ENCODE measurements around the gene DCAF6.

DCAF6 gene

GRCh38 chr1:167904652-167905130 lies 31.8 kb upstream of the DCAF6 start:
- H3F3A ChIP-seq (ENCODE audit: insufficient read depth): no peaks in the 10 kb centered on the region
- no peaks in the 10 kb centered on the region for H3K79me2 ChIP-seq (ENCODE audit: insufficient read depth, low read length)
- H2AFZ ChIP-seq (ENCODE audit: low read depth, low read length, severe bottlenecking): no peak overlapping the region
- H3K9me3 ChIP-seq (ENCODE audit: insufficient read depth, low read length): no peaks in the 10 kb centered on the region
- no peaks in the 10 kb centered on the region for H4K20me1 ChIP-seq (ENCODE audit: low read depth, low read length)
- H3K27me3 ChIP-seq (ENCODE audit: low read length): no peaks in the 10 kb centered on the region
- H3K4me2 ChIP-seq (ENCODE audit: low read depth, low read length, poor library complexity, severe bottlenecking): no peak overlapping the region
- no peaks in the 10 kb centered on the region for H3K36me3 ChIP-seq (ENCODE audit: low read length)
- no peak overlapping the region for H3K4me3 ChIP-seq (ENCODE audit: insufficient read depth, low read length, poor library complexity, severe bottlenecking)
- no peak overlapping the region for H3K9ac ChIP-seq (ENCODE audit: low read length)
- no peak for TF ChIP-seq EZH2phosphoT487 (conservative IDR thresholded peaks at IDR 0.05; ENCODE audit: low read length)
- no peak for TF ChIP-seq CTCF (IDR thresholded peaks at IDR 0.05; ENCODE audit: insufficient read depth, low read length, poor library complexity, severe bottlenecking)
- H3K27ac ChIP-seq (ENCODE audit: low read depth, low read length): no peak overlapping the region
- no peaks in the 10 kb centered on the region for H3K9me2 ChIP-seq (replicated peaks; ENCODE audit: insufficient read depth, low read length)

- H3K36me3 ChIP-seq (ENCODE audit: low read length): no peaks in the 10 kb centered on the region
- no peak overlapping the region for H3K4me3 ChIP-seq (ENCODE audit: insufficient read depth, low read length, poor library complexity, severe bottlenecking)
- no peak for TF ChIP-seq EZH2phosphoT487 (conservative IDR thresholded peaks at IDR 0.05; ENCODE audit: low read length)
- TF ChIP-seq CTCF (IDR thresholded peaks at IDR 0.05; ENCODE audit: insufficient read depth, low read length, poor library complexity, severe bottlenecking): no peak
- no peaks in the 10 kb centered on the region for H3K9me2 ChIP-seq (replicated peaks; ENCODE audit: insufficient read depth, low read length)
- no peaks in the 10 kb centered on the region for H3K79me2 ChIP-seq (ENCODE audit: insufficient read depth, low read length)
- H2AFZ ChIP-seq (ENCODE audit: low read depth, low read length, severe bottlenecking): no peak overlapping the region
- H3K27me3 ChIP-seq (ENCODE audit: low read length): no peaks in the 10 kb centered on the region
- no peaks in the 10 kb centered on the region for H3F3A ChIP-seq (ENCODE audit: insufficient read depth)
- no peaks in the 10 kb centered on the region for H4K20me1 ChIP-seq (ENCODE audit: low read depth, low read length)
- no peak overlapping the region for H3K4me2 ChIP-seq (ENCODE audit: low read depth, low read length, poor library complexity, severe bottlenecking)
- H3K27ac ChIP-seq (ENCODE audit: low read depth, low read length): no peak overlapping the region
- H3K9me3 ChIP-seq (ENCODE audit: insufficient read depth, low read length): no peaks in the 10 kb centered on the region
- no peak overlapping the region for H3K9ac ChIP-seq (ENCODE audit: low read length)
These were observed 31.3 kb upstream of the DCAF6 start for GRCh38 chr1:167905182-167905581.

- H3K9me3 ChIP-seq (ENCODE audit: insufficient read depth, low read length): no peaks in the 10 kb centered on the region
- H3K79me2 ChIP-seq (ENCODE audit: insufficient read depth, low read length): no peaks in the 10 kb centered on the region
- no peak overlapping the region for H3K27ac ChIP-seq (ENCODE audit: low read depth, low read length)
- H3K27me3 ChIP-seq (ENCODE audit: low read length): no peaks in the 10 kb centered on the region
- no peaks in the 10 kb centered on the region for H3K36me3 ChIP-seq (ENCODE audit: low read length)
- TF ChIP-seq CTCF (IDR thresholded peaks at IDR 0.05; ENCODE audit: insufficient read depth, low read length, poor library complexity, severe bottlenecking) (no peak), EZH2phosphoT487 (conservative IDR thresholded peaks at IDR 0.05; ENCODE audit: low read length) (no peak)
- no peak overlapping the region for H3K4me2 ChIP-seq (ENCODE audit: low read depth, low read length, poor library complexity, severe bottlenecking)
- H2AFZ ChIP-seq (ENCODE audit: low read depth, low read length, severe bottlenecking): no peak overlapping the region
- H3F3A ChIP-seq (ENCODE audit: insufficient read depth): no peaks in the 10 kb centered on the region
- no peak overlapping the region for H3K9ac ChIP-seq (ENCODE audit: low read length)
- no peaks in the 10 kb centered on the region for H4K20me1 ChIP-seq (ENCODE audit: low read depth, low read length)
- no peaks in the 10 kb centered on the region for H3K9me2 ChIP-seq (replicated peaks; ENCODE audit: insufficient read depth, low read length)
- no peak overlapping the region for H3K4me3 ChIP-seq (ENCODE audit: insufficient read depth, low read length, poor library complexity, severe bottlenecking)
These were observed 30.8 kb upstream of the DCAF6 start for GRCh38 chr1:167905671-167906070.

Measured in SU-DHL-6 (cell line).